Measurements from ENCODE around the gene MET. TPM values are rescaled to one million over a fixed set of nuclear protein-coding genes. Genes with fewer than 3 reads are reported as not detected.
A peak's percentile ranks its signal among the peaks of the same experiment; 100 is the strongest.

Gene MET
- total and polyA plus RNA-seq, 2 donors (not counting 3 experiments of a cell fraction or from before 2014, with no cell fraction given): 21.1 to 44.5 TPM

DNA sequence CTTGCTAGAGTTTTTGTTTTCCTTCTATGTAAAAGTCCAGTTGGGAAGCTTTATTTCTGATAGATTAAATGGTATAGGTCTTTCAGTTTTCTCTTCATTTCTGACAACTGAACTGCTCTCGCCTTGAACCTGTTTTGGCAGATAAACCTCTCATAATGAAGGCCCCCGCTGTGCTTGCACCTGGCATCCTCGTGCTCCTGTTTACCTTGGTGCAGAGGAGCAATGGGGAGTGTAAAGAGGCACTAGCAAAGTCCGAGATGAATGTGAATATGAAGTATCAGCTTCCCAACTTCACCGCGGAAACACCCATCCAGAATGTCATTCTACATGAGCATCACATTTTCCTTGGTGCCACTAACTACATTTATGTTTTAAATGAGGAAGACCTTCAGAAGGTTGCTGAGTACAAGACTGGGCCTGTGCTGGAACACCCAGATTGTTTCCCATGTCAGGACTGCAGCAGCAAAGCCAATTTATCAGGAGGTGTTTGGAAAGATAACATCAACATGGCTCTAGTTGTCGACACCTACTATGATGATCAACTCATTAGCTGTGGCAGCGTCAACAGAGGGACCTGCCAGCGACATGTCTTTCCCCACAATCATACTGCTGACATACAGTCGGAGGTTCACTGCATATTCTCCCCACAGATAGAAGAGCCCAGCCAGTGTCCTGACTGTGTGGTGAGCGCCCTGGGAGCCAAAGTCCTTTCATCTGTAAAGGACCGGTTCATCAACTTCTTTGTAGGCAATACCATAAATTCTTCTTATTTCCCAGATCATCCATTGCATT lies 27.1 kb downstream of the MET start:
- H2AFZ ChIP-seq (ENCODE audit: low read depth, low read length): no peak overlapping the region
- no peaks in the 10 kb centered on the region for H3K9me3 ChIP-seq (replicated peaks; ENCODE audit: control insufficient read depth, insufficient read depth, low read length)
- H3K4me1 ChIP-seq (ENCODE audit: control insufficient read depth, extremely low read depth, insufficient read depth, low read length): peaks cover 19% of the 10 kb centered on the region
- ChIA-PET POLR2A (no interaction called here), CTCF (interaction anchor here (1.0 kb wide), 1 partner anchor 11 kb away, joined by 3 read pairs; no protein-coding TSS in a partner anchor)
- H3K4me2 ChIP-seq (ENCODE audit: insufficient read depth, low read length): peak overlapping the region; percentile 19
- no peaks in the 10 kb centered on the region for H3K27me3 ChIP-seq (ENCODE audit: control insufficient read depth in 2 of 2, insufficient read depth in 2 of 2, low read length in 2 of 2)
- no peak for FAIRE-seq
- no peaks in the 10 kb centered on the region for H4K20me1 ChIP-seq (replicated peaks; ENCODE audit: control insufficient read depth, extremely low read depth, insufficient read depth, low read length)
- peaks cover 6 to 10% of the 10 kb centered on the region in 2 experiments for H3K36me3 ChIP-seq (ENCODE audit: control insufficient read depth in 2 of 2, extremely low read depth in 1 of 2, insufficient read depth in 2 of 2, low read length in 2 of 2)
- TF ChIP-seq JUN (IDR thresholded peaks at IDR 0.05; ENCODE audit: borderline replicate concordance, insufficient read depth, insufficient read length, low read depth) (no peak), EZH2 (IDR thresholded peaks at IDR 0.05; ENCODE audit: borderline replicate concordance, low read depth, low read length, severe bottlenecking) (no peak), GATA2 (IDR thresholded peaks at IDR 0.05; ENCODE audit: insufficient read depth, insufficient read length, low read depth, low read length) (no peak)
- H3K27ac ChIP-seq (ENCODE audit: insufficient read depth, low read depth, low read length): no peak overlapping the region
- H3K4me3 ChIP-seq (replicated peaks in 1 of 3; ENCODE audit: insufficient read depth in 1 of 3, low read depth in 1 of 3, low read length in 3 of 3): no peak overlapping the region
- DNase-seq (ENCODE audit: low read depth, low spot score): no peak
- H3K9me1 ChIP-seq (replicated peaks; ENCODE audit: control insufficient read depth, extremely low read depth, insufficient read depth, low read length): no peaks in the 10 kb centered on the region
- dilution Hi-C loops (cut with MboI; ENCODE audit: extremely low pct_ligation_motif_present, low sequenced_read_pairs): no loop called here
- intact Hi-C loops (cut with micrococcal nuclease): no loop called here
- H3K79me2 ChIP-seq (ENCODE audit: control insufficient read depth, insufficient read depth, low read length): peaks cover 21% of the 10 kb centered on the region
- H3K9ac ChIP-seq (replicated peaks; ENCODE audit: extremely low read depth, insufficient read depth, low read length): no peak overlapping the region
- BruUV-seq (replicated peaks): TSS peak; percentile 27

DNA sequence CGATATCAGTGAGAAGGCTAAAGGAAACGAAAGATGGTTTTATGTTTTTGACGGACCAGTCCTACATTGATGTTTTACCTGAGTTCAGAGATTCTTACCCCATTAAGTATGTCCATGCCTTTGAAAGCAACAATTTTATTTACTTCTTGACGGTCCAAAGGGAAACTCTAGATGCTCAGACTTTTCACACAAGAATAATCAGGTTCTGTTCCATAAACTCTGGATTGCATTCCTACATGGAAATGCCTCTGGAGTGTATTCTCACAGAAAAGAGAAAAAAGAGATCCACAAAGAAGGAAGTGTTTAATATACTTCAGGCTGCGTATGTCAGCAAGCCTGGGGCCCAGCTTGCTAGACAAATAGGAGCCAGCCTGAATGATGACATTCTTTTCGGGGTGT lies 27.7 kb downstream of the MET start:
- H4K20me1 ChIP-seq (replicated peaks; ENCODE audit: control insufficient read depth, extremely low read depth, insufficient read depth, low read length): no peaks in the 10 kb centered on the region
- peaks cover 19% of the 10 kb centered on the region for H3K4me1 ChIP-seq (ENCODE audit: control insufficient read depth, extremely low read depth, insufficient read depth, low read length)
- H3K79me2 ChIP-seq (ENCODE audit: control insufficient read depth, insufficient read depth, low read length): peaks cover 24% of the 10 kb centered on the region
- H3K27ac ChIP-seq (ENCODE audit: insufficient read depth, low read depth, low read length): no peak overlapping the region
- ChIA-PET POLR2A (no interaction called here), CTCF (no interaction called here)
- intact Hi-C loops (cut with micrococcal nuclease) (no loop called here), dilution Hi-C loops (cut with MboI; ENCODE audit: extremely low pct_ligation_motif_present, low sequenced_read_pairs) (no loop called here)
- H3K9ac ChIP-seq (replicated peaks; ENCODE audit: extremely low read depth, insufficient read depth, low read length): no peak overlapping the region
- no peak overlapping the region for H3K4me3 ChIP-seq (replicated peaks in 1 of 3; ENCODE audit: insufficient read depth in 1 of 3, low read depth in 1 of 3, low read length in 3 of 3)
- no peaks in the 10 kb centered on the region for H3K9me3 ChIP-seq (replicated peaks; ENCODE audit: control insufficient read depth, insufficient read depth, low read length)
- no peaks in the 10 kb centered on the region for H3K9me1 ChIP-seq (replicated peaks; ENCODE audit: control insufficient read depth, extremely low read depth, insufficient read depth, low read length)
- H3K36me3 ChIP-seq (ENCODE audit: control insufficient read depth in 2 of 2, extremely low read depth in 1 of 2, insufficient read depth in 2 of 2, low read length in 2 of 2): peaks cover 6 to 10% of the 10 kb centered on the region in 2 experiments
- H2AFZ ChIP-seq (ENCODE audit: low read depth, low read length): no peak overlapping the region
- no TSS peak for BruUV-seq (replicated peaks)
- H3K4me2 ChIP-seq (ENCODE audit: insufficient read depth, low read length): no peak overlapping the region
- no peak for TF ChIP-seq FOS (IDR thresholded peaks at IDR 0.05; ENCODE audit: borderline replicate concordance, insufficient read depth, low read length)
- TF ChIP-seq POLR2AphosphoS5 (IDR thresholded peaks at IDR 0.05; ENCODE audit: insufficient read depth, low read depth, low read length): no peak
- TF ChIP-seq EZH2 (IDR thresholded peaks at IDR 0.05; ENCODE audit: borderline replicate concordance, low read depth, low read length, severe bottlenecking): no peak
- TF ChIP-seq, protein P1, sequence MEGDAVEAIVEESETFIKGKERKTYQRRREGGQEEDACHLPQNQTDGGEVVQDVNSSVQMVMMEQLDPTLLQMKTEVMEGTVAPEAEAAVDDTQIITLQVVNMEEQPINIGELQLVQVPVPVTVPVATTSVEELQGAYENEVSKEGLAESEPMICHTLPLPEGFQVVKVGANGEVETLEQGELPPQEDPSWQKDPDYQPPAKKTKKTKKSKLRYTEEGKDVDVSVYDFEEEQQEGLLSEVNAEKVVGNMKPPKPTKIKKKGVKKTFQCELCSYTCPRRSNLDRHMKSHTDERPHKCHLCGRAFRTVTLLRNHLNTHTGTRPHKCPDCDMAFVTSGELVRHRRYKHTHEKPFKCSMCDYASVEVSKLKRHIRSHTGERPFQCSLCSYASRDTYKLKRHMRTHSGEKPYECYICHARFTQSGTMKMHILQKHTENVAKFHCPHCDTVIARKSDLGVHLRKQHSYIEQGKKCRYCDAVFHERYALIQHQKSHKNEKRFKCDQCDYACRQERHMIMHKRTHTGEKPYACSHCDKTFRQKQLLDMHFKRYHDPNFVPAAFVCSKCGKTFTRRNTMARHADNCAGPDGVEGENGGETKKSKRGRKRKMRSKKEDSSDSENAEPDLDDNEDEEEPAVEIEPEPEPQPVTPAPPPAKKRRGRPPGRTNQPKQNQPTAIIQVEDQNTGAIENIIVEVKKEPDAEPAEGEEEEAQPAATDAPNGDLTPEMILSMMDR (IDR thresholded peaks at IDR 0.05; ENCODE audit: extremely low read depth in 1 of 2, insufficient read depth in 1 of 2, low read depth in 1 of 2, low read length in 2 of 2): no peak
- TF ChIP-seq, protein P2, sequence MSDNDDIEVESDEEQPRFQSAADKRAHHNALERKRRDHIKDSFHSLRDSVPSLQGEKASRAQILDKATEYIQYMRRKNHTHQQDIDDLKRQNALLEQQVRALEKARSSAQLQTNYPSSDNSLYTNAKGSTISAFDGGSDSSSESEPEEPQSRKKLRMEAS (IDR thresholded peaks at IDR 0.05; ENCODE audit: insufficient read depth, insufficient read length): no peak
- no peaks in the 10 kb centered on the region for H3K27me3 ChIP-seq (ENCODE audit: control insufficient read depth in 2 of 2, insufficient read depth in 2 of 2, low read length in 2 of 2)
- FAIRE-seq: no peak
- no peak for DNase-seq (ENCODE audit: low read depth, low spot score)

Measured in endothelial cell of umbilical vein (primary cell).